ENCODE results near the gene KCTD19.

Gene KCTD19

GRCh38 chr16:67250045-67250327 lies 76.6 kb downstream of the KCTD19 start:
- no peak for TF ChIP-seq POLR2AphosphoS5 (IDR thresholded peaks at IDR 0.05; ENCODE audit: low read depth, low read length)
- TF ChIP-seq REST (IDR thresholded peaks at IDR 0.05; ENCODE audit: insufficient read depth in 1 of 2, low read depth in 2 of 2, low read length in 2 of 2): no peak
- no peak for TF ChIP-seq SIN3A (IDR thresholded peaks at IDR 0.05; ENCODE audit: borderline replicate concordance, insufficient read depth, low read length)
- no peak for TF ChIP-seq FOXP2 (optimal IDR thresholded peaks at IDR 0.05; ENCODE audit: borderline replicate concordance, extremely low read depth, extremely low read length, insufficient read depth)
- TF ChIP-seq TAF1 (IDR thresholded peaks at IDR 0.05; ENCODE audit: borderline replicate concordance, insufficient read depth, low read length): no peak

GRCh38 chr16:67249178-67250044 lies 77.1 kb downstream of the KCTD19 start:
- TF ChIP-seq TAF1 (IDR thresholded peaks at IDR 0.05; ENCODE audit: borderline replicate concordance, insufficient read depth, low read length) (no peak), REST (IDR thresholded peaks at IDR 0.05; ENCODE audit: insufficient read depth in 1 of 2, low read depth in 2 of 2, low read length in 2 of 2) (no peak), FOXP2 (optimal IDR thresholded peaks at IDR 0.05; ENCODE audit: borderline replicate concordance, extremely low read depth, extremely low read length, insufficient read depth) (no peak), SIN3A (IDR thresholded peaks at IDR 0.05; ENCODE audit: borderline replicate concordance, insufficient read depth, low read length) (no peak), POLR2AphosphoS5 (IDR thresholded peaks at IDR 0.05; ENCODE audit: low read depth, low read length) (no peak)

GRCh38 chr16:67248401-67249177 lies 78.0 kb downstream of the KCTD19 start, which contains the start of gene SLC9A5:
SLC9A5 (plus strand) TSS chr16:67248979; CDS start chr16:67249015, 36 bp downstream.
- TF ChIP-seq POLR2AphosphoS5 (IDR thresholded peaks at IDR 0.05; ENCODE audit: low read depth, low read length) (no peak), FOXP2 (optimal IDR thresholded peaks at IDR 0.05; ENCODE audit: borderline replicate concordance, extremely low read depth, extremely low read length, insufficient read depth) (no peak), SIN3A (IDR thresholded peaks at IDR 0.05; ENCODE audit: borderline replicate concordance, insufficient read depth, low read length) (no peak), REST (IDR thresholded peaks at IDR 0.05; ENCODE audit: insufficient read depth in 1 of 2, low read depth in 2 of 2, low read length in 2 of 2) (no peak), TAF1 (IDR thresholded peaks at IDR 0.05; ENCODE audit: borderline replicate concordance, insufficient read depth, low read length) (no peak)

GRCh38 chr16:67248073-67248400 lies 78.5 kb downstream of the KCTD19 start:
- TF ChIP-seq POLR2AphosphoS5 (IDR thresholded peaks at IDR 0.05; ENCODE audit: low read depth, low read length): no peak
- TF ChIP-seq REST (IDR thresholded peaks at IDR 0.05; ENCODE audit: insufficient read depth in 1 of 2, low read depth in 2 of 2, low read length in 2 of 2): no peak
- TF ChIP-seq FOXP2 (optimal IDR thresholded peaks at IDR 0.05; ENCODE audit: borderline replicate concordance, extremely low read depth, extremely low read length, insufficient read depth): no peak
- TF ChIP-seq TAF1 (IDR thresholded peaks at IDR 0.05; ENCODE audit: borderline replicate concordance, insufficient read depth, low read length): no peak
- no peak for TF ChIP-seq SIN3A (IDR thresholded peaks at IDR 0.05; ENCODE audit: borderline replicate concordance, insufficient read depth, low read length)
